IMR-90 (cell line): ENCODE measurements around the gene DLG5. TPM values are rescaled to one million over a fixed set of nuclear protein-coding genes. Genes with fewer than 3 reads are reported as not detected.

Source experiments
- ATAC-seq: fragments of 200-7000 bp; cut with Tn5 transposase; 2 replicates; pipeline ENCODE4 v1.9.1; 2020; ENCODE audit warnings: low read depth, mild to moderate bottlenecking, moderate library complexity
- BruUV-seq: library from RNA; stranded (reverse); fragments of 400-500 nt; replicated peaks from 2 replicates; lab custom pipeline; 2021; lab: Mats Ljungman, UMichigan
- CTCF ChIA-PET: fragments of 300-600 bp; formaldehyde crosslinking; extraction: SDS; loops from one replicate; lab custom pipeline; 2021; ENCODE audit warnings: antibody characterized with exemption; lab: Yijun Ruan, JAX
- POLR2A ChIA-PET: fragments of 300-600 bp; sonication (Branson Sonifier 250); formaldehyde crosslinking; loops from one replicate; lab custom pipeline; 2022; ENCODE audit warnings: antibody characterized with exemption; ENCODE audit not compliant: unreplicated experiment; lab: Charles Lee
- DNase-seq: peaks from one replicate; pipeline ENCODE4 v3.0.0; 2013
- H2AFZ ChIP-seq: replicated peaks from 2 replicates; pipeline ENCODE3; 2013; ENCODE audit warnings: low read length, mild to moderate bottlenecking; ENCODE audit not compliant: poor library complexity
- H2AK5ac ChIP-seq: 2 replicates; pipeline ENCODE4 v1.6.1; 2013; ENCODE audit warnings: low read depth, low read length, inconsistent platforms
- H2AK9ac ChIP-seq: replicated peaks from 2 replicates; pipeline ENCODE3; 2013; ENCODE audit warnings: mild to moderate bottlenecking, low read depth, low read length, moderate library complexity; ENCODE audit not compliant: poor library complexity
- H2BK120ac ChIP-seq: 2 replicates; pipeline ENCODE4 v1.6.1; 2013; ENCODE audit warnings: low read depth, low read length, inconsistent platforms
- H2BK15ac ChIP-seq: 3 replicates; pipeline ENCODE4 v1.6.1; 2013; ENCODE audit warnings: low read depth, low read length, inconsistent platforms
- H2BK20ac ChIP-seq: 2 replicates; pipeline ENCODE4 v1.6.1; 2013; ENCODE audit warnings: low read depth, mild to moderate bottlenecking, inconsistent platforms, low read length, moderate library complexity
- H2BK5ac ChIP-seq: 2 replicates; pipeline ENCODE4 v1.6.1; 2013; ENCODE audit warnings: mild to moderate bottlenecking, low read depth, low read length, inconsistent platforms; ENCODE audit not compliant: poor library complexity, severe bottlenecking
- H3K14ac ChIP-seq: replicated peaks from 2 replicates; pipeline ENCODE4 v1.6.1; 2013; ENCODE audit warnings: low read depth, low read length, inconsistent platforms
- H3K18ac ChIP-seq: 2 replicates; pipeline ENCODE4 v1.6.1; 2013; ENCODE audit warnings: low read depth, low read length, control low read depth
- H3K23ac ChIP-seq: 2 replicates; pipeline ENCODE4 v1.6.1; 2013; ENCODE audit warnings: low read depth, low read length, inconsistent platforms
- H3K27ac ChIP-seq: 2 replicates; pipeline ENCODE4 v1.5.1; 2013; ENCODE audit warnings: mild to moderate bottlenecking, control low read depth, low read length; ENCODE audit not compliant: insufficient read depth
- H3K27me3 ChIP-seq: 2 replicates; pipeline ENCODE4 v1.6.1; 2013; ENCODE audit warnings: low read length; ENCODE audit not compliant: control insufficient read depth, insufficient read depth
- H3K36me3 ChIP-seq: 2 replicates; pipeline ENCODE4 v1.6.1; 2013; ENCODE audit warnings: low read length, mixed read lengths; ENCODE audit not compliant: control insufficient read depth, insufficient read depth
- H3K4ac ChIP-seq: 2 replicates; pipeline ENCODE4 v1.6.1; 2013; ENCODE audit warnings: low read depth, low read length, inconsistent platforms
- H3K4me1 ChIP-seq: 2 replicates; pipeline ENCODE4 v1.6.1; 2013; ENCODE audit warnings: low read length, mixed read lengths; ENCODE audit not compliant: control insufficient read depth, insufficient read depth
- H3K4me2 ChIP-seq: 2 replicates; pipeline ENCODE4 v1.6.1; 2013; ENCODE audit warnings: low read depth, mild to moderate bottlenecking, control low read depth, low read length, moderate library complexity
- H3K4me3 ChIP-seq: 2 replicates; pipeline ENCODE4 v1.5.1; 2013; ENCODE audit warnings: low read depth, mild to moderate bottlenecking, control low read depth, low read length, moderate library complexity; ENCODE audit not compliant: insufficient read depth
- H3K56ac ChIP-seq: 2 replicates; pipeline ENCODE4 v1.6.1; 2013; ENCODE audit warnings: low read length, inconsistent platforms; ENCODE audit not compliant: insufficient read depth; ENCODE audit errors: extremely low read depth
- H3K79me1 ChIP-seq, 2 experiments: 2 replicates each; pipeline ENCODE4 v1.6.1; 2013; ENCODE audit warnings: low read length in 2 of 2, inconsistent platforms in 1 of 2, low read depth in 1 of 2
- H3K9ac ChIP-seq: 2 replicates; pipeline ENCODE4 v1.6.1; 2013; ENCODE audit warnings: low read depth, low read length, control low read depth
- H3K9me1 ChIP-seq: 2 replicates; pipeline ENCODE4 v1.6.1; 2013; ENCODE audit warnings: low read length, inconsistent platforms; ENCODE audit not compliant: insufficient read depth
- H3K9me3 ChIP-seq: 2 replicates; pipeline ENCODE4 v1.6.1; 2013; ENCODE audit warnings: low read length; ENCODE audit not compliant: control insufficient read depth, insufficient read depth
- H4K20me1 ChIP-seq: 2 replicates; pipeline ENCODE4 v1.6.1; 2013; ENCODE audit warnings: low read length, inconsistent platforms; ENCODE audit not compliant: insufficient read depth
- H4K5ac ChIP-seq: 2 replicates; pipeline ENCODE4 v1.6.1; 2013; ENCODE audit warnings: mild to moderate bottlenecking, low read depth, low read length, control low read depth
- H4K8ac ChIP-seq, 2 experiments: 2 replicates each; pipeline ENCODE4 v1.6.1; 2013; ENCODE audit warnings: low read depth in 2 of 2, low read length in 2 of 2, control low read depth in 1 of 2, inconsistent platforms in 1 of 2
- H4K91ac ChIP-seq: 2 replicates; pipeline ENCODE4 v1.6.1; 2013; ENCODE audit warnings: low read depth, low read length, inconsistent platforms; ENCODE audit not compliant: insufficient read depth
- BHLHE40 ChIP-seq: fragments of 150-350 bp; IDR thresholded peaks from 2 replicates; pipeline ENCODE4 v1.6.1; 2016; ENCODE audit warnings: mild to moderate bottlenecking, low read depth, low read length
- CEBPB ChIP-seq: IDR thresholded peaks from 2 replicates; pipeline ENCODE4 v1.6.1; 2012; ENCODE audit warnings: low read depth, low read length, improper control_type of control experiment
- CHD1 ChIP-seq: IDR thresholded peaks from 2 replicates; pipeline ENCODE4 v1.6.1; 2012; ENCODE audit warnings: low read depth, low read length, improper control_type of control experiment
- FOS ChIP-seq: fragments of 150-350 bp; IDR thresholded peaks from 2 replicates; pipeline ENCODE4 v1.6.1; 2016; ENCODE audit warnings: low read depth, low read length
- MAFK ChIP-seq: IDR thresholded peaks from 2 replicates; pipeline ENCODE4 v1.6.1; 2012; ENCODE audit warnings: low read depth, low read length, improper control_type of control experiment
- MAZ ChIP-seq: IDR thresholded peaks from 2 replicates; pipeline ENCODE4 v1.6.1; 2012; ENCODE audit warnings: low read depth, mild to moderate bottlenecking, low read length, improper control_type of control experiment, moderate library complexity, borderline replicate concordance
- MXI1 ChIP-seq: IDR thresholded peaks from 2 replicates; pipeline ENCODE4 v1.6.1; 2012; ENCODE audit warnings: low read depth, mild to moderate bottlenecking, low read length, moderate library complexity, borderline replicate concordance
- NFE2L2 ChIP-seq: fragments of 150-350 bp; IDR thresholded peaks from 2 replicates; pipeline ENCODE4 v1.6.1; 2016; ENCODE audit warnings: low read depth, mild to moderate bottlenecking, low read length
- POLR2A ChIP-seq: IDR thresholded peaks from 2 replicates; pipeline ENCODE4 v1.6.1; 2012; ENCODE audit warnings: mild to moderate bottlenecking, low read depth, low read length
- RAD21 ChIP-seq: IDR thresholded peaks from 2 replicates; pipeline ENCODE4 v1.6.1; 2012; ENCODE audit warnings: low read length, improper control_type of control experiment
- RCOR1 ChIP-seq: IDR thresholded peaks from 2 replicates; pipeline ENCODE4 v1.6.1; 2012; ENCODE audit warnings: mild to moderate bottlenecking, low read length, improper control_type of control experiment; ENCODE audit not compliant: insufficient replicate concordance
- RFX5 ChIP-seq: IDR thresholded peaks from 2 replicates; pipeline ENCODE4 v1.8.0; 2012; ENCODE audit warnings: low read depth, mild to moderate bottlenecking, low read length, moderate library complexity
- SMC3 ChIP-seq: fragments of 150-350 bp; IDR thresholded peaks from 2 replicates; pipeline ENCODE4 v1.6.1; 2016; ENCODE audit warnings: low read depth, mild to moderate bottlenecking, antibody characterized with exemption, low read length, moderate library complexity
- USF2 ChIP-seq: fragments of 150-350 bp; IDR thresholded peaks from 2 replicates; pipeline ENCODE4 v1.6.1; 2017; ENCODE audit warnings: mild to moderate bottlenecking, antibody characterized with exemption, low read length, low read depth
- WGBS, 2 experiments: methylation state at CpG; one replicate each; pipeline versions ENCODE4 v1.1.5 to v1.1.7; 2013; ENCODE audit warnings: missing lambda C conversion rate in 2 of 2; ENCODE audit not compliant: insufficient read length in 1 of 2; ENCODE audit errors: extremely low coverage in 2 of 2; 5-methylcytosine and 5-hydroxymethylcytosine counted together
- dilution Hi-C: fragments of 300-500 bp; cut with HindIII; formaldehyde crosslinking; loops from one replicate; pipeline ENCODE4 v1.14.3; 2018; ENCODE audit warnings: low sequenced_read_pairs; ENCODE audit not compliant: unreplicated experiment
- in situ Hi-C: fragments of 300-500 bp; cut with MboI; formaldehyde crosslinking; loops from 3 replicates; pipeline ENCODE4 v1.14.3; 2019; ENCODE audit warnings: low sequenced_read_pairs, inconsistent platforms, mixed read lengths
- intact Hi-C: fragments of 100-400 bp; cut with micrococcal nuclease; formaldehyde crosslinking; loops from 2 replicates; pipeline ENCODE4 v1.10.0; 2022
- polyA plus RNA-seq, 3 experiments: library from polyadenylated mRNA; depleted of rRNA; stranded (reverse); fragments of >200 nt; gene quantifications; 2 replicates each; pipeline ENCODE4 v1.2.3, GENCODE V29; 2012; ENCODE audit warnings: low replicate concordance in 1 of 3
- total RNA-seq: library from RNA; depleted of rRNA; stranded (reverse); fragments of >200 nt; gene quantifications from 2 replicates; pipeline ENCODE4 v1.2.3, GENCODE V29; 2012
- TF ChIP-seq, protein P1 (sequence below): conservative IDR thresholded peaks from 2 replicates; pipeline ENCODE4 v1.5.1; 2012; ENCODE audit warnings: mild to moderate bottlenecking, low read depth, low read length, improper control_type of control experiment
- TF ChIP-seq, protein P2 (sequence below): fragments of 150-350 bp; IDR thresholded peaks from 2 replicates; pipeline ENCODE4 v1.6.1; 2016; ENCODE audit warnings: low read depth, mild to moderate bottlenecking, low read length, moderate library complexity, borderline replicate concordance

DLG5 gene
- total and polyA plus RNA-seq, 2 of the 4 experiments (the other 2 are of a cell fraction), result 12.7 to 28.7 TPM

DNA sequence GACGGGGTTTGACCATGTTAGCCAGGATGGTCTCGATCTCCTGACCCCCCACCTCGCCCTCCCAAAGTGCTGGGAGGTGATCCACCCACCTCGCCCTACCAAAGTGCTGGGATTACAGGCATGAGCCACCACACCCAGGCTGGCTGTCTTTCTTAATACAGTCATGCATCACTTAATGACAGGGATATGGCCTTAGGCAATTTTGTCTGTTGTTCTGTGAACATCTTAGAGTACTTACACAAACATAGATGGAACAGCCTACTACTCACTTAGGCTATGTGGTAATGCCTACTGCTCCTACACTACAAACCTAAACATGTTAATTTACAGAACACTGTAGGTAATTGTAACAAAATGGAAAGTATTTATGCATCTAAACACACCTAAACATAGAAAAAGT, 182.3 kb downstream of the DLG5 start:
- Histone ChIP-seq H3K9me1 (no peaks in the 10 kb centered on the region), H3K4me1 (peaks cover 2% of the 10 kb centered on the region; the same call in 1 of the 2 replicates), H3K27ac (no peak overlapping the region), H4K5ac (no peak overlapping the region), H4K91ac (no peak overlapping the region), H3K27me3 (no peaks in the 10 kb centered on the region), H3K14ac (no peak overlapping the region), H4K8ac (no peak overlapping the region), H3K23ac (no peak overlapping the region), H3K4me3 (no peak overlapping the region), H2BK20ac (no peak overlapping the region), H3K4me2 (no peak overlapping the region), H3K18ac (no peak overlapping the region), H3K36me3 (no peaks in the 10 kb centered on the region), H2BK120ac (no peak overlapping the region), H2BK5ac (no peak overlapping the region), H2AK5ac (no peak overlapping the region), H4K20me1 (no peaks in the 10 kb centered on the region), H3K56ac (no peak overlapping the region), H3K79me1 (no peaks in the 10 kb centered on the region), H2BK15ac (no peak overlapping the region), H3K4ac (no peak overlapping the region), H2AK9ac (no peak overlapping the region), H3K9ac (no peak overlapping the region), H3K9me3 (no peaks in the 10 kb centered on the region; the same call in 1 of the 2 replicates), H2AFZ (no peak overlapping the region)
- intact Hi-C loops, result no loop called here
- dilution Hi-C loops, result no loop called here
- in situ Hi-C loops, result no loop called here
- WGBS, 2 experiments, result no CpG with 5 or more reads among the region's 4 CpGs
- ChIA-PET CTCF (no interaction called here), POLR2A (no interaction called here)
- DNase-seq (no peak), ATAC-seq (no peak)
- TF ChIP-seq POLR2A, result no peak
- no peak for TF ChIP-seq RAD21
- TF ChIP-seq, protein P1, sequence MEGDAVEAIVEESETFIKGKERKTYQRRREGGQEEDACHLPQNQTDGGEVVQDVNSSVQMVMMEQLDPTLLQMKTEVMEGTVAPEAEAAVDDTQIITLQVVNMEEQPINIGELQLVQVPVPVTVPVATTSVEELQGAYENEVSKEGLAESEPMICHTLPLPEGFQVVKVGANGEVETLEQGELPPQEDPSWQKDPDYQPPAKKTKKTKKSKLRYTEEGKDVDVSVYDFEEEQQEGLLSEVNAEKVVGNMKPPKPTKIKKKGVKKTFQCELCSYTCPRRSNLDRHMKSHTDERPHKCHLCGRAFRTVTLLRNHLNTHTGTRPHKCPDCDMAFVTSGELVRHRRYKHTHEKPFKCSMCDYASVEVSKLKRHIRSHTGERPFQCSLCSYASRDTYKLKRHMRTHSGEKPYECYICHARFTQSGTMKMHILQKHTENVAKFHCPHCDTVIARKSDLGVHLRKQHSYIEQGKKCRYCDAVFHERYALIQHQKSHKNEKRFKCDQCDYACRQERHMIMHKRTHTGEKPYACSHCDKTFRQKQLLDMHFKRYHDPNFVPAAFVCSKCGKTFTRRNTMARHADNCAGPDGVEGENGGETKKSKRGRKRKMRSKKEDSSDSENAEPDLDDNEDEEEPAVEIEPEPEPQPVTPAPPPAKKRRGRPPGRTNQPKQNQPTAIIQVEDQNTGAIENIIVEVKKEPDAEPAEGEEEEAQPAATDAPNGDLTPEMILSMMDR, result no peak
- no peak for TF ChIP-seq RCOR1
- TF ChIP-seq BHLHE40, result no peak
- TF ChIP-seq, protein P2, sequence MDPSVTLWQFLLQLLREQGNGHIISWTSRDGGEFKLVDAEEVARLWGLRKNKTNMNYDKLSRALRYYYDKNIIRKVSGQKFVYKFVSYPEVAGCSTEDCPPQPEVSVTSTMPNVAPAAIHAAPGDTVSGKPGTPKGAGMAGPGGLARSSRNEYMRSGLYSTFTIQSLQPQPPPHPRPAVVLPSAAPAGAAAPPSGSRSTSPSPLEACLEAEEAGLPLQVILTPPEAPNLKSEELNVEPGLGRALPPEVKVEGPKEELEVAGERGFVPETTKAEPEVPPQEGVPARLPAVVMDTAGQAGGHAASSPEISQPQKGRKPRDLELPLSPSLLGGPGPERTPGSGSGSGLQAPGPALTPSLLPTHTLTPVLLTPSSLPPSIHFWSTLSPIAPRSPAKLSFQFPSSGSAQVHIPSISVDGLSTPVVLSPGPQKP, result no peak
- no peak for TF ChIP-seq CEBPB
- TF ChIP-seq RFX5, result no peak
- no peak for TF ChIP-seq MXI1
- TF ChIP-seq SMC3, result no peak
- no peak for TF ChIP-seq CHD1
- no peak for TF ChIP-seq FOS
- TF ChIP-seq USF2, result no peak
- TF ChIP-seq MAFK, result no peak
- TF ChIP-seq NFE2L2, result no peak
- no peak for TF ChIP-seq MAZ
- no TSS peak for BruUV-seq
